ENCODE measurements around the gene OR8B4. TPM values are rescaled to one million over a fixed set of nuclear protein-coding genes. Genes with fewer than 3 reads are reported as not detected.
"Not testable (repeated sequence)": the region's sequence is repeated elsewhere in the genome, so short reads cannot be mapped to it uniquely, and the experiment has no call there.

OR8B4 gene
- total RNA-seq, 2 experiments from 2014 or later = not detected

DNA sequence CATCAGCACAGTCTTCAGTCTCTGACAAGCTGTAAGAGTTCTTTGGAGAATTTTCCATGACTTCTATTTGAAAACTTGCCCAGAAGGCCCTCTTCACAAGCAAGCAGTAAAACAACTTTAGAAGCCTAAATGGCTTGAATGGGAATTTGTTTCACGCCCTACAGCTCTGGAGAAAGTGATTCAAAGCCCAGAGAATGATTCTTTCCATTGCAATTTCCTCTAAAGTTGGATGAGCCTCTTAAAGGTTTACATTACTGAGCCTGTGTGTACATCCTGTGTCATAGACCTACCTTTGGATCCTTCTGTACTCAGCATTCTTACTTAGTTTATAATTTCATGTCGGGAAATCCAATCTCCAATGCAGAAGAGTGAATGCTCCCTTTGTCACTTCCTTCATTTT is 19.1 kb downstream of the OR8B4 start:
- ChIA-PET POLR2A (interaction anchor here (0.9 to 1.2 kb wide), 2 partner anchors 11 to 33 kb away, joined by 3 read pairs; no protein-coding TSS in a partner anchor), CTCF (ENCODE audit: unreplicated experiment) (no interaction called here)
- no peaks in the 10 kb centered on the region for H3K79me2 ChIP-seq (ENCODE audit: insufficient read depth, low read depth, low read length)
- no peaks in the 10 kb centered on the region for H3K9me2 ChIP-seq (ENCODE audit: insufficient read depth, low read length)
- intact Hi-C loops (cut with micrococcal nuclease; ENCODE audit: unreplicated experiment) = no loop called here
- H2AFZ ChIP-seq (ENCODE audit: low read length) = no peak overlapping the region
- no peaks in the 10 kb centered on the region for H3K9me3 ChIP-seq (ENCODE audit: low read length)
- no peaks in the 10 kb centered on the region for H3K36me3 ChIP-seq (ENCODE audit: insufficient read depth, low read length)
- H3K4me2 ChIP-seq (ENCODE audit: low read length) = no peak overlapping the region
- TF ChIP-seq EZH2phosphoT487 (IDR thresholded peaks at IDR 0.05; ENCODE audit: borderline replicate concordance, low read depth, low read length) = no peak
- TF ChIP-seq, protein P1, sequence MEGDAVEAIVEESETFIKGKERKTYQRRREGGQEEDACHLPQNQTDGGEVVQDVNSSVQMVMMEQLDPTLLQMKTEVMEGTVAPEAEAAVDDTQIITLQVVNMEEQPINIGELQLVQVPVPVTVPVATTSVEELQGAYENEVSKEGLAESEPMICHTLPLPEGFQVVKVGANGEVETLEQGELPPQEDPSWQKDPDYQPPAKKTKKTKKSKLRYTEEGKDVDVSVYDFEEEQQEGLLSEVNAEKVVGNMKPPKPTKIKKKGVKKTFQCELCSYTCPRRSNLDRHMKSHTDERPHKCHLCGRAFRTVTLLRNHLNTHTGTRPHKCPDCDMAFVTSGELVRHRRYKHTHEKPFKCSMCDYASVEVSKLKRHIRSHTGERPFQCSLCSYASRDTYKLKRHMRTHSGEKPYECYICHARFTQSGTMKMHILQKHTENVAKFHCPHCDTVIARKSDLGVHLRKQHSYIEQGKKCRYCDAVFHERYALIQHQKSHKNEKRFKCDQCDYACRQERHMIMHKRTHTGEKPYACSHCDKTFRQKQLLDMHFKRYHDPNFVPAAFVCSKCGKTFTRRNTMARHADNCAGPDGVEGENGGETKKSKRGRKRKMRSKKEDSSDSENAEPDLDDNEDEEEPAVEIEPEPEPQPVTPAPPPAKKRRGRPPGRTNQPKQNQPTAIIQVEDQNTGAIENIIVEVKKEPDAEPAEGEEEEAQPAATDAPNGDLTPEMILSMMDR (conservative IDR thresholded peaks at IDR 0.05; ENCODE audit: low read length) = no peak
- no peak overlapping the region for H3K4me3 ChIP-seq (ENCODE audit: low read depth, low read length, poor library complexity, severe bottlenecking)
- no peak for DNase-seq (ENCODE audit: low spot score)
- no peaks in the 10 kb centered on the region for H3K4me1 ChIP-seq (ENCODE audit: insufficient read depth, low read length, poor library complexity, severe bottlenecking)
- no peak overlapping the region for H3K27ac ChIP-seq (ENCODE audit: low read depth, low read length, poor library complexity, severe bottlenecking)
- no peaks in the 10 kb centered on the region for H4K20me1 ChIP-seq (ENCODE audit: insufficient read depth, low read length)
- no TSS peak for BruUV-seq (replicated peaks)

DNA sequence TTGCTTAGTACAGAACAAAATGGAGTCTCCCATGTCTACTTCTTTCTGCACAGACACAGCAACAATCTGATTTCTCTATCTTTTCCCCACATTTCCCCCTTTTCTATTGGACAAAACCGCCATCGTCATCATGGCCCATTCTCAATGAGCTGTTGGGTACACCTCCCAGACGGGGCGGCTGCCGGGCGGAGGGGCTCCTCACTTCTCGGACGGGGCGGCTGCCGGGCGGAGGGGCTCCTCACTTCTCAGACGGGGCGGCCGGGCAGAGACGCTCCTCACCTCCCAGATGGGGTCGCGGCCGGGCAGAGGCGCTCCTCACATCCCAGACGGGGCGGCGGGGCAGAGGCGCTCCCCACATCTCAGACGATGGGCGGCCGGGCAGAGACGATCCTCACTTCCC is 21.5 kb downstream of the OR8B4 start:
- DNase-seq (ENCODE audit: low spot score); H2AFZ ChIP-seq (ENCODE audit: low read length); H3K9me3 ChIP-seq (ENCODE audit: low read length); H3K4me3 ChIP-seq (ENCODE audit: low read depth, low read length, poor library complexity, severe bottlenecking); H3K27ac ChIP-seq (ENCODE audit: low read depth, low read length, poor library complexity, severe bottlenecking); H3K4me1 ChIP-seq (ENCODE audit: insufficient read depth, low read length, poor library complexity, severe bottlenecking); H3K36me3 ChIP-seq (ENCODE audit: insufficient read depth, low read length); H3K4me2 ChIP-seq (ENCODE audit: low read length); CTCF ChIA-PET (ENCODE audit: unreplicated experiment); BruUV-seq (replicated peaks); H4K20me1 ChIP-seq (ENCODE audit: insufficient read depth, low read length); H3K79me2 ChIP-seq (ENCODE audit: insufficient read depth, low read depth, low read length); H3K9me2 ChIP-seq (ENCODE audit: insufficient read depth, low read length): not testable (repeated sequence)
- POLR2A ChIA-PET = interaction anchor here (1.0 kb wide), 1 partner anchor 191 kb away, joined by 3 read pairs; no protein-coding TSS in a partner anchor
- intact Hi-C loops (cut with micrococcal nuclease; ENCODE audit: unreplicated experiment) = loop anchor here (5.0 kb wide), 2 partner anchors 76 to 331 kb away; no protein-coding TSS in a partner anchor

DNA sequence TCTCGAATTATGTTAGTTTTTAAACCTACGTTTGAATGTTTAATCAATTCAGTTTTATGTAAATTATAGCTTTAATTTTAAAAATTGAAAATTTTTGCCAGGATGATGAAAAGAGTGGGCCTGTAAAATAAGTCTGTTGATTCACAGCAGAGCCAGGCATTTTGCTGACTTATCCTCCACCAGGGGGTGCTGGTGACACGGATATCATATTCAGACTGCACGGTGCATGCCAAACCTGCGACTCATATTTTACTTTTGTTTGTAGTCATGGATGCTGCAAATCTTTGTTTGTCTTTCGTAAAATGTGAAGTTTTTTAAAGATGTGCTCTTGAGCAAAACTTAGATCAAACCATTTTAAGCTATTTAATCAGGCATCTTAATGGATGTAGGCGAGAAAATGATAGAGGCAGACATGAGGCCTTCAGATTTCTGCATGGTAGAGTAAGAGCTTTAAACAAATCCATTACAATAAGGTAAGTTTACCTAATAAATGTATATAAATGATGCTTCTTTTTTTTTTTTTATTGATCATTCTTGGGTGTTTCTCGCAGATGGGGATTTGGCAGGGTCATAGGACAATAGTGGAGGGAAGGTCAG is 22.2 kb downstream of the OR8B4 start:
- ChIA-PET POLR2A (interaction anchor here (1.0 kb wide), 1 partner anchor 191 kb away, joined by 3 read pairs; no protein-coding TSS in a partner anchor), CTCF (ENCODE audit: unreplicated experiment) (interaction anchor here (0.6 kb wide), 1 partner anchor 13 kb away, joined by 3 read pairs; no protein-coding TSS in a partner anchor)
- BruUV-seq (replicated peaks) = no TSS peak
- intact Hi-C loops (cut with micrococcal nuclease; ENCODE audit: unreplicated experiment) = loop anchor here (5.0 kb wide), 2 partner anchors 75 to 330 kb away; no protein-coding TSS in a partner anchor
- no peaks in the 10 kb centered on the region for H3K9me3 ChIP-seq (ENCODE audit: low read length)
- H3K4me3 ChIP-seq (ENCODE audit: low read depth, low read length, poor library complexity, severe bottlenecking) = no peak overlapping the region
- no peak overlapping the region for H3K27ac ChIP-seq (ENCODE audit: low read depth, low read length, poor library complexity, severe bottlenecking)
- no peaks in the 10 kb centered on the region for H3K9me2 ChIP-seq (ENCODE audit: insufficient read depth, low read length)
- DNase-seq (ENCODE audit: low spot score) = peak; percentile 65
- H4K20me1 ChIP-seq (ENCODE audit: insufficient read depth, low read length) = no peaks in the 10 kb centered on the region
- H3K36me3 ChIP-seq (ENCODE audit: insufficient read depth, low read length) = no peaks in the 10 kb centered on the region
- no peak overlapping the region for H2AFZ ChIP-seq (ENCODE audit: low read length)
- H3K79me2 ChIP-seq (ENCODE audit: insufficient read depth, low read depth, low read length) = no peaks in the 10 kb centered on the region
- no peaks in the 10 kb centered on the region for H3K4me1 ChIP-seq (ENCODE audit: insufficient read depth, low read length, poor library complexity, severe bottlenecking)
- no peak overlapping the region for H3K4me2 ChIP-seq (ENCODE audit: low read length)
- TF ChIP-seq EZH2phosphoT487 (IDR thresholded peaks at IDR 0.05; ENCODE audit: borderline replicate concordance, low read depth, low read length) = no peak
- TF ChIP-seq, protein P1 (conservative IDR thresholded peaks at IDR 0.05; ENCODE audit: low read length) = peak; percentile 90
